ENCODE results near the gene NDUFAF8.

NDUFAF8 gene

GRCh38 chr17:81206657-81207056, 32.5 kb upstream of the NDUFAF8 start:
- H3K36me3 ChIP-seq (ENCODE audit: insufficient read depth, low read length) = peaks cover 51% of the 10 kb centered on the region
- TF ChIP-seq EZH2 (IDR thresholded peaks at IDR 0.05; ENCODE audit: borderline replicate concordance, low read depth, low read length, severe bottlenecking) (no peak), CTCF (IDR thresholded peaks at IDR 0.05; ENCODE audit: borderline replicate concordance, extremely low read depth, low read length, poor library complexity, severe bottlenecking) (no peak)
- H4K20me1 ChIP-seq (ENCODE audit: insufficient read depth, low read length) = peaks cover 20% of the 10 kb centered on the region; the same call in 1 of the 2 replicates
- no peaks in the 10 kb centered on the region for H3K9me3 ChIP-seq (ENCODE audit: insufficient read depth, low read length, severe bottlenecking)
- no peaks in the 10 kb centered on the region for H3K79me2 ChIP-seq (ENCODE audit: insufficient read depth, low read length)
- H3K4me3 ChIP-seq (ENCODE audit: low read depth in 1 of 2, low read length in 2 of 2) = no peak overlapping the region
- H3K27ac ChIP-seq (ENCODE audit: low read length) = no peak overlapping the region
- H3K4me1 ChIP-seq (ENCODE audit: insufficient read depth, low read length) = no peaks in the 10 kb centered on the region
- no peaks in the 10 kb centered on the region for H3K27me3 ChIP-seq (ENCODE audit: insufficient read depth, low read length, poor library complexity)
- no peak overlapping the region for H2AFZ ChIP-seq (ENCODE audit: low read depth, low read length)
- DNase-seq (no peak), ATAC-seq (ENCODE audit: insufficient read depth, low read depth) (no peak)
- no peak overlapping the region for H3K4me2 ChIP-seq (ENCODE audit: insufficient read depth, low read length)
- no peak overlapping the region for H3K9ac ChIP-seq (ENCODE audit: low read depth, low read length)

GRCh38 chr17:81207610-81208581, 31.2 kb upstream of the NDUFAF8 start:
- ATAC-seq (ENCODE audit: insufficient read depth, low read depth) (peak; percentile 73), DNase-seq (peak; percentile 53)
- Histone ChIP-seq H3K36me3 (ENCODE audit: insufficient read depth, low read length) (peaks cover 49% of the 10 kb centered on the region), H2AFZ (ENCODE audit: low read depth, low read length) (no peak overlapping the region), H4K20me1 (ENCODE audit: insufficient read depth, low read length) (peaks cover 26% of the 10 kb centered on the region), H3K9me3 (ENCODE audit: insufficient read depth, low read length, severe bottlenecking) (no peaks in the 10 kb centered on the region), H3K9ac (ENCODE audit: low read depth, low read length) (no peak overlapping the region), H3K79me2 (ENCODE audit: insufficient read depth, low read length) (peaks cover 3% of the 10 kb centered on the region; the same call in 1 of the 2 replicates), H3K4me3 (ENCODE audit: low read depth in 1 of 2, low read length in 2 of 2) (no peak overlapping the region), H3K4me2 (ENCODE audit: insufficient read depth, low read length) (no peak overlapping the region), H3K27ac (ENCODE audit: low read length) (no peak overlapping the region), H3K27me3 (ENCODE audit: insufficient read depth, low read length, poor library complexity) (no peaks in the 10 kb centered on the region), H3K4me1 (ENCODE audit: insufficient read depth, low read length) (no peaks in the 10 kb centered on the region)
- no peak for TF ChIP-seq EZH2 (IDR thresholded peaks at IDR 0.05; ENCODE audit: borderline replicate concordance, low read depth, low read length, severe bottlenecking)

GRCh38 chr17:81208651-81209050, 30.5 kb upstream of the NDUFAF8 start:
- no peak for DNase-seq
- Histone ChIP-seq H4K20me1 (ENCODE audit: insufficient read depth, low read length) (peaks cover 28% of the 10 kb centered on the region), H3K27me3 (ENCODE audit: insufficient read depth, low read length, poor library complexity) (no peaks in the 10 kb centered on the region), H3K27ac (ENCODE audit: low read length) (no peak overlapping the region), H3K9ac (ENCODE audit: low read depth, low read length) (no peak overlapping the region), H3K4me1 (ENCODE audit: insufficient read depth, low read length) (no peaks in the 10 kb centered on the region), H3K79me2 (ENCODE audit: insufficient read depth, low read length) (peaks cover 6% of the 10 kb centered on the region), H3K4me3 (ENCODE audit: low read depth in 1 of 2, low read length in 2 of 2) (no peak overlapping the region), H3K9me3 (ENCODE audit: insufficient read depth, low read length, severe bottlenecking) (no peaks in the 10 kb centered on the region), H2AFZ (ENCODE audit: low read depth, low read length) (no peak overlapping the region), H3K36me3 (ENCODE audit: insufficient read depth, low read length) (peaks cover 42% of the 10 kb centered on the region), H3K4me2 (ENCODE audit: insufficient read depth, low read length) (no peak overlapping the region)
- no peak for TF ChIP-seq CTCF (IDR thresholded peaks at IDR 0.05; ENCODE audit: borderline replicate concordance, extremely low read depth, low read length, poor library complexity, severe bottlenecking)
- TF ChIP-seq EZH2 (IDR thresholded peaks at IDR 0.05; ENCODE audit: borderline replicate concordance, low read depth, low read length, severe bottlenecking) = no peak
- no peak for ATAC-seq (ENCODE audit: insufficient read depth, low read depth)

- DNase-seq = no peak
- H3K27me3 ChIP-seq (ENCODE audit: insufficient read depth, low read length, poor library complexity) = no peaks in the 10 kb centered on the region
- H3K4me3 ChIP-seq (ENCODE audit: low read depth in 1 of 2, low read length in 2 of 2) = no peak overlapping the region
- no peaks in the 10 kb centered on the region for H3K4me1 ChIP-seq (ENCODE audit: insufficient read depth, low read length)
- no peak overlapping the region for H3K27ac ChIP-seq (ENCODE audit: low read length)
- peaks cover 37% of the 10 kb centered on the region for H3K36me3 ChIP-seq (ENCODE audit: insufficient read depth, low read length)
- H3K4me2 ChIP-seq (ENCODE audit: insufficient read depth, low read length) = no peak overlapping the region
- ATAC-seq (ENCODE audit: insufficient read depth, low read depth) = no peak
- TF ChIP-seq EZH2 (IDR thresholded peaks at IDR 0.05; ENCODE audit: borderline replicate concordance, low read depth, low read length, severe bottlenecking) (no peak), CTCF (IDR thresholded peaks at IDR 0.05; ENCODE audit: borderline replicate concordance, extremely low read depth, low read length, poor library complexity, severe bottlenecking) (no peak)
- H3K9ac ChIP-seq (ENCODE audit: low read depth, low read length) = no peak overlapping the region
- no peaks in the 10 kb centered on the region for H3K9me3 ChIP-seq (ENCODE audit: insufficient read depth, low read length, severe bottlenecking)
- no peak overlapping the region for H2AFZ ChIP-seq (ENCODE audit: low read depth, low read length)
- H4K20me1 ChIP-seq (ENCODE audit: insufficient read depth, low read length) = peaks cover 30% of the 10 kb centered on the region
- peaks cover 7% of the 10 kb centered on the region for H3K79me2 ChIP-seq (ENCODE audit: insufficient read depth, low read length)
Measured at GRCh38 chr17:81209141-81209540, 30.0 kb upstream of the NDUFAF8 start.

All from DND-41 (cell line).